ENCODE measurements around the gene CBLB.

The CBLB gene

GRCh38 chr3:105649480-105649879, 219.3 kb downstream of the CBLB start:
- Histone ChIP-seq H3K4me1 (ENCODE audit: insufficient read depth, poor library complexity, severe bottlenecking) (peaks cover 10% of the 10 kb centered on the region), H3K9me3 (ENCODE audit: severe bottlenecking) (no peaks in the 10 kb centered on the region), H3K4me3 (ENCODE audit: severe bottlenecking) (no peak overlapping the region), H3K27ac (ENCODE audit: poor library complexity, severe bottlenecking) (no peak overlapping the region), H3K36me3 (ENCODE audit: low read depth) (no peaks in the 10 kb centered on the region), H3K27me3 (ENCODE audit: insufficient read depth, poor library complexity, severe bottlenecking) (no peaks in the 10 kb centered on the region)
- DNase-seq (ENCODE audit: low spot score) (no peak), ATAC-seq (ENCODE audit: low read depth) (no peak)
- no peak for TF ChIP-seq CTCF (IDR thresholded peaks at IDR 0.05; ENCODE audit: poor library complexity, severe bottlenecking)

- Histone ChIP-seq H3K36me3 (ENCODE audit: low read depth) (no peaks in the 10 kb centered on the region), H3K27me3 (ENCODE audit: insufficient read depth, poor library complexity, severe bottlenecking) (no peaks in the 10 kb centered on the region), H3K27ac (ENCODE audit: poor library complexity, severe bottlenecking) (no peak overlapping the region), H3K4me1 (ENCODE audit: insufficient read depth, poor library complexity, severe bottlenecking) (peaks cover 10% of the 10 kb centered on the region), H3K4me3 (ENCODE audit: severe bottlenecking) (no peak overlapping the region), H3K9me3 (ENCODE audit: severe bottlenecking) (no peaks in the 10 kb centered on the region)
- no peak for TF ChIP-seq CTCF (IDR thresholded peaks at IDR 0.05; ENCODE audit: poor library complexity, severe bottlenecking)
- peak; percentile 75 for DNase-seq (ENCODE audit: low spot score)
- ATAC-seq (ENCODE audit: low read depth), result peak; percentile 100
These were observed 221.8 kb downstream of the CBLB start for GRCh38 chr3:105647047-105647446.

GRCh38 chr3:105639131-105639530, 229.7 kb downstream of the CBLB start:
- no peaks in the 10 kb centered on the region for H3K36me3 ChIP-seq (ENCODE audit: low read depth)
- H3K27ac ChIP-seq (ENCODE audit: poor library complexity, severe bottlenecking), result no peak overlapping the region
- DNase-seq (ENCODE audit: low spot score) (no peak), ATAC-seq (ENCODE audit: low read depth) (no peak)
- no peaks in the 10 kb centered on the region for H3K9me3 ChIP-seq (ENCODE audit: severe bottlenecking)
- no peak for TF ChIP-seq CTCF (IDR thresholded peaks at IDR 0.05; ENCODE audit: poor library complexity, severe bottlenecking)
- H3K4me3 ChIP-seq (ENCODE audit: severe bottlenecking), result no peak overlapping the region
- H3K4me1 ChIP-seq (ENCODE audit: insufficient read depth, poor library complexity, severe bottlenecking), result no peaks in the 10 kb centered on the region
- no peaks in the 10 kb centered on the region for H3K27me3 ChIP-seq (ENCODE audit: insufficient read depth, poor library complexity, severe bottlenecking)

GRCh38 chr3:105634708-105635107, 234.1 kb downstream of the CBLB start:
- Histone ChIP-seq H3K4me3 (ENCODE audit: severe bottlenecking) (no peak overlapping the region), H3K27ac (ENCODE audit: poor library complexity, severe bottlenecking) (no peak overlapping the region), H3K27me3 (ENCODE audit: insufficient read depth, poor library complexity, severe bottlenecking) (no peaks in the 10 kb centered on the region), H3K36me3 (ENCODE audit: low read depth) (no peaks in the 10 kb centered on the region), H3K9me3 (ENCODE audit: severe bottlenecking) (no peaks in the 10 kb centered on the region), H3K4me1 (ENCODE audit: insufficient read depth, poor library complexity, severe bottlenecking) (no peaks in the 10 kb centered on the region)
- DNase-seq (ENCODE audit: low spot score) (no peak), ATAC-seq (ENCODE audit: low read depth) (no peak)
- TF ChIP-seq CTCF (IDR thresholded peaks at IDR 0.05; ENCODE audit: poor library complexity, severe bottlenecking), result no peak

- no peaks in the 10 kb centered on the region for H3K27me3 ChIP-seq (ENCODE audit: insufficient read depth, poor library complexity, severe bottlenecking)
- DNase-seq (ENCODE audit: low spot score) (no peak), ATAC-seq (ENCODE audit: low read depth) (0 out of 3 replicates have a peak, but pooled peaks have one; percentile 29)
- no peaks in the 10 kb centered on the region for H3K4me1 ChIP-seq (ENCODE audit: insufficient read depth, poor library complexity, severe bottlenecking)
- no peak overlapping the region for H3K27ac ChIP-seq (ENCODE audit: poor library complexity, severe bottlenecking)
- H3K9me3 ChIP-seq (ENCODE audit: severe bottlenecking), result no peaks in the 10 kb centered on the region
- TF ChIP-seq CTCF (IDR thresholded peaks at IDR 0.05; ENCODE audit: poor library complexity, severe bottlenecking), result no peak
- H3K4me3 ChIP-seq (ENCODE audit: severe bottlenecking), result no peak overlapping the region
- no peaks in the 10 kb centered on the region for H3K36me3 ChIP-seq (ENCODE audit: low read depth)
These were observed 239.1 kb downstream of the CBLB start for GRCh38 chr3:105629718-105630117.

Data from RWPE2 (cell line).